ENCODE data around the gene JAK1.

- TF ChIP-seq NFIC (IDR thresholded peaks at IDR 0.05): no peak
- TF ChIP-seq RAD21 (IDR thresholded peaks at IDR 0.05; ENCODE audit: low read depth): no peak
- TF ChIP-seq CEBPB (IDR thresholded peaks at IDR 0.05): no peak
- TF ChIP-seq, protein P1, sequence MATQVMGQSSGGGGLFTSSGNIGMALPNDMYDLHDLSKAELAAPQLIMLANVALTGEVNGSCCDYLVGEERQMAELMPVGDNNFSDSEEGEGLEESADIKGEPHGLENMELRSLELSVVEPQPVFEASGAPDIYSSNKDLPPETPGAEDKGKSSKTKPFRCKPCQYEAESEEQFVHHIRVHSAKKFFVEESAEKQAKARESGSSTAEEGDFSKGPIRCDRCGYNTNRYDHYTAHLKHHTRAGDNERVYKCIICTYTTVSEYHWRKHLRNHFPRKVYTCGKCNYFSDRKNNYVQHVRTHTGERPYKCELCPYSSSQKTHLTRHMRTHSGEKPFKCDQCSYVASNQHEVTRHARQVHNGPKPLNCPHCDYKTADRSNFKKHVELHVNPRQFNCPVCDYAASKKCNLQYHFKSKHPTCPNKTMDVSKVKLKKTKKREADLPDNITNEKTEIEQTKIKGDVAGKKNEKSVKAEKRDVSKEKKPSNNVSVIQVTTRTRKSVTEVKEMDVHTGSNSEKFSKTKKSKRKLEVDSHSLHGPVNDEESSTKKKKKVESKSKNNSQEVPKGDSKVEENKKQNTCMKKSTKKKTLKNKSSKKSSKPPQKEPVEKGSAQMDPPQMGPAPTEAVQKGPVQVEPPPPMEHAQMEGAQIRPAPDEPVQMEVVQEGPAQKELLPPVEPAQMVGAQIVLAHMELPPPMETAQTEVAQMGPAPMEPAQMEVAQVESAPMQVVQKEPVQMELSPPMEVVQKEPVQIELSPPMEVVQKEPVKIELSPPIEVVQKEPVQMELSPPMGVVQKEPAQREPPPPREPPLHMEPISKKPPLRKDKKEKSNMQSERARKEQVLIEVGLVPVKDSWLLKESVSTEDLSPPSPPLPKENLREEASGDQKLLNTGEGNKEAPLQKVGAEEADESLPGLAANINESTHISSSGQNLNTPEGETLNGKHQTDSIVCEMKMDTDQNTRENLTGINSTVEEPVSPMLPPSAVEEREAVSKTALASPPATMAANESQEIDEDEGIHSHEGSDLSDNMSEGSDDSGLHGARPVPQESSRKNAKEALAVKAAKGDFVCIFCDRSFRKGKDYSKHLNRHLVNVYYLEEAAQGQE (IDR thresholded peaks at IDR 0.05; ENCODE audit: low read depth): no peak
- no peak for TF ChIP-seq TAF1 (IDR thresholded peaks at IDR 0.05; ENCODE audit: low read depth)
- TF ChIP-seq TEAD4 (IDR thresholded peaks at IDR 0.05): no peak
- TF ChIP-seq FOXM1 (IDR thresholded peaks at IDR 0.05; ENCODE audit: borderline replicate concordance, low read depth): no peak
- TF ChIP-seq USF1 (IDR thresholded peaks at IDR 0.05): no peak
- no peak for TF ChIP-seq YY1 (IDR thresholded peaks at IDR 0.05; ENCODE audit: low read depth)
- no peak for TF ChIP-seq MAX (IDR thresholded peaks at IDR 0.05)
Observed at GRCh38 chr1:65006806-65007205, 40.5 kb upstream of the JAK1 start.

All from Ishikawa (cell line).